SU-DHL-6 (cell line): ENCODE data around the gene NDUFB6.

ENCODE experiments used
- H2AFZ ChIP-seq: fragments of 200-600 bp; sonication (generic); 2 replicates; pipeline ENCODE4 v1.6.1; 2014; ENCODE audit warnings: low read depth, mild to moderate bottlenecking, moderate library complexity, mixed read lengths, antibody characterized with exemption, low read length; ENCODE audit not compliant: severe bottlenecking
- H3F3A ChIP-seq: fragments of 200-600 bp; shearing (Covaris generic); 2 replicates; pipeline ENCODE4 v1.6.0; 2016; ENCODE audit warnings: antibody characterized with exemption, mild to moderate bottlenecking; ENCODE audit not compliant: insufficient read depth
- H3K27ac ChIP-seq: fragments of 200-600 bp; sonication (generic); 2 replicates; pipeline ENCODE4 v1.5.1; 2016; ENCODE audit warnings: low read depth, mild to moderate bottlenecking, low read length, moderate library complexity, mixed read lengths
- H3K27me3 ChIP-seq: fragments of 200-600 bp; sonication (generic), shearing (Covaris generic); 2 replicates; pipeline ENCODE4 v1.6.0; 2014; ENCODE audit warnings: mild to moderate bottlenecking, low read length
- H3K36me3 ChIP-seq: fragments of 200-600 bp; sonication (generic); 2 replicates; pipeline ENCODE4 v1.6.1; 2014; ENCODE audit warnings: mild to moderate bottlenecking, low read length, mixed read lengths
- H3K4me2 ChIP-seq: fragments of 300-600, 200-600 bp; shearing (Covaris generic), sonication (generic); 2 replicates; pipeline ENCODE4 v1.6.0; 2014; ENCODE audit warnings: low read length, low read depth, mild to moderate bottlenecking; ENCODE audit not compliant: poor library complexity, severe bottlenecking
- H3K4me3 ChIP-seq: fragments of 200-600 bp; sonication (generic); 2 replicates; pipeline ENCODE4 v1.5.1; 2014; ENCODE audit warnings: antibody characterized with exemption, low read length, mild to moderate bottlenecking, mixed read lengths; ENCODE audit not compliant: insufficient read depth, poor library complexity, severe bottlenecking
- H3K79me2 ChIP-seq: fragments of 200-600 bp; sonication (generic); 2 replicates; pipeline ENCODE4 v1.6.1; 2014; ENCODE audit warnings: mild to moderate bottlenecking, low read length, moderate library complexity; ENCODE audit not compliant: insufficient read depth
- H3K9ac ChIP-seq: fragments of 200-600 bp; sonication (generic); 2 replicates; pipeline ENCODE4 v1.7.0; 2014; ENCODE audit warnings: mild to moderate bottlenecking, low read length
- H3K9me2 ChIP-seq: fragments of 200-600 bp; sonication (generic); replicated peaks from 2 replicates; pipeline ENCODE4 v1.6.1; 2014; ENCODE audit warnings: low read length; ENCODE audit not compliant: insufficient read depth
- H3K9me3 ChIP-seq: fragments of 200-600 bp; sonication (generic); 2 replicates; pipeline ENCODE4 v1.6.1; 2014; ENCODE audit warnings: low read length, mixed read lengths; ENCODE audit not compliant: insufficient read depth
- H4K20me1 ChIP-seq: fragments of 200-600 bp; sonication (generic); 2 replicates; pipeline ENCODE4 v1.6.1; 2014; ENCODE audit warnings: low read depth, mild to moderate bottlenecking, antibody characterized with exemption, low read length, moderate library complexity, mixed read lengths
- EZH2phosphoT487 ChIP-seq: fragments of 200-600 bp; sonication (generic), shearing (Covaris generic); conservative IDR thresholded peaks from 2 replicates; pipeline ENCODE4 v1.6.1; 2018; ENCODE audit warnings: mild to moderate bottlenecking, antibody characterized with exemption, low read length, moderate library complexity, mixed read lengths
- TF ChIP-seq, protein P1 (sequence below): fragments of 200-600 bp; sonication (generic); IDR thresholded peaks from one replicate; pipeline ENCODE4 v1.5.1; 2017; ENCODE audit warnings: antibody characterized with exemption, mild to moderate bottlenecking, low read length, moderate library complexity; ENCODE audit not compliant: insufficient read depth, poor library complexity, severe bottlenecking

Gene NDUFB6

DNA sequence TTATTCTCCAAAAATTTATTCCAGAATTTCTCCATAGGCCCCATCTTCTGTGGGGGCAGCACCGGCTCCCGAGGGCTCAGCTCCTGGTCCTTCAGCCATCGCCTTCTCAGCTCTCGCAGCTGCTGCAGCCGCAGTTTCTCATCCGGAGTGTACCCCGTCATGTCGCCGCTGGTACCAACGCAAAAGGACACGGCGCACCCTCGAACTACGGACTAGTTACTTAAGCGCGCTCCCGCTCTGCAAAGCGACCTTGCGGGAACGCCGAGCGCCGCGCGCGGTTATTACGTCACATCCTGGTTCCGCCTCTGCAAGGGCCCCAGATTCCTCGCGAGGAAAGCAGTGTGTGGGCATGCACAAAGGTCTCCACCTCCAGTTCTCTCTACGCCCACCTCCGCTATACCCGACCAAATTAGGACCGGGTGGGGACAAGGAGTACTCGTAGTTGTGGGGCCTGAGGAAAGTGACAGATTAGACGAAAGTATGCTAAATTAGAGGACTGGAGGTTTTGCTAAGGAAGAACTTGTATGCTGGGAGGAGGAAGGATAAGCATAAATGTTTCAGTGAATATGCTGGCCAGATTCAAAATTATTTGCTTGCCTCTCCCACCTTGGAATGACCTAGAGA is at the start of gene NDUFB6:
NDUFB6 (minus strand) TSS at position 260 of the 624 bp plus-strand sequence; CDS start at position 161, 99 bp downstream.
- no peaks in the 10 kb centered on the region for H3K36me3 ChIP-seq
- peaks cover 3% of the 10 kb centered on the region; the same call in 1 of the 2 replicates for H4K20me1 ChIP-seq
- no peak for TF ChIP-seq EZH2phosphoT487
- TF ChIP-seq, protein P1, sequence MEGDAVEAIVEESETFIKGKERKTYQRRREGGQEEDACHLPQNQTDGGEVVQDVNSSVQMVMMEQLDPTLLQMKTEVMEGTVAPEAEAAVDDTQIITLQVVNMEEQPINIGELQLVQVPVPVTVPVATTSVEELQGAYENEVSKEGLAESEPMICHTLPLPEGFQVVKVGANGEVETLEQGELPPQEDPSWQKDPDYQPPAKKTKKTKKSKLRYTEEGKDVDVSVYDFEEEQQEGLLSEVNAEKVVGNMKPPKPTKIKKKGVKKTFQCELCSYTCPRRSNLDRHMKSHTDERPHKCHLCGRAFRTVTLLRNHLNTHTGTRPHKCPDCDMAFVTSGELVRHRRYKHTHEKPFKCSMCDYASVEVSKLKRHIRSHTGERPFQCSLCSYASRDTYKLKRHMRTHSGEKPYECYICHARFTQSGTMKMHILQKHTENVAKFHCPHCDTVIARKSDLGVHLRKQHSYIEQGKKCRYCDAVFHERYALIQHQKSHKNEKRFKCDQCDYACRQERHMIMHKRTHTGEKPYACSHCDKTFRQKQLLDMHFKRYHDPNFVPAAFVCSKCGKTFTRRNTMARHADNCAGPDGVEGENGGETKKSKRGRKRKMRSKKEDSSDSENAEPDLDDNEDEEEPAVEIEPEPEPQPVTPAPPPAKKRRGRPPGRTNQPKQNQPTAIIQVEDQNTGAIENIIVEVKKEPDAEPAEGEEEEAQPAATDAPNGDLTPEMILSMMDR, result no peak
- H2AFZ ChIP-seq, result peak within 1 kb of the TSS; percentile 72
- peak within 1 kb of the TSS; percentile 85 for H3K4me2 ChIP-seq
- no peaks in the 10 kb centered on the region for H3K9me3 ChIP-seq
- H3K9ac ChIP-seq, result peak within 1 kb of the TSS; percentile 71
- no peaks in the 10 kb centered on the region for H3K27me3 ChIP-seq
- no peaks in the 10 kb centered on the region for H3K9me2 ChIP-seq
- H3F3A ChIP-seq, result peaks cover 13% of the 10 kb centered on the region; the same call in 1 of the 2 replicates
- H3K4me3 ChIP-seq, result peak within 1 kb of the TSS; percentile 83
- peaks cover 36% of the 10 kb centered on the region for H3K79me2 ChIP-seq
- peak within 1 kb of the TSS; percentile 45 for H3K27ac ChIP-seq

DNA sequence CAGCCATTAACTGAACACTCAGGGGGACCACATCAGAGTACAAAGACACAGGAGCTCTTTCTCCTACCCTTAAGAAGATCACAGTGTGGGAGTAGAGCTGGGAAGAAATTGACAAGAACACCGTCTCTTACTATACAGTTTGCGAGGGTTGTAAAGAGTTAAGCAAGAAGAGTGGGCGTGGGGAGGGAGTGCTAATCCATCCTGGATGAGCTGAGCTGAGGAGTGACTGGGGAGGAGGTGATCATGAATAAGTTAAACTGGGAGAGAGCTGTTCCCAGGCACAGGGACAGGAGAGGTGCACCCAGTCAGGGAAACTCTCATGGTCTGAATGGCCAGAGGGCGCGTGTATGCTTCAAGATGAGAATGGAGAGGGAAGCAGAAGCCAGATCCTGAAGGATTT is 45.3 kb upstream of the NDUFB6 start:
- no peak overlapping the region for H3K9ac ChIP-seq
- no peaks in the 10 kb centered on the region for H3K9me3 ChIP-seq
- no peak overlapping the region for H3K27ac ChIP-seq
- H3F3A ChIP-seq, result no peaks in the 10 kb centered on the region
- H3K27me3 ChIP-seq, result no peaks in the 10 kb centered on the region
- no peak overlapping the region for H3K4me3 ChIP-seq
- H4K20me1 ChIP-seq, result no peaks in the 10 kb centered on the region
- H3K4me2 ChIP-seq, result no peak overlapping the region
- no peaks in the 10 kb centered on the region for H3K9me2 ChIP-seq
- H2AFZ ChIP-seq, result no peak overlapping the region
- H3K36me3 ChIP-seq, result no peaks in the 10 kb centered on the region
- H3K79me2 ChIP-seq, result no peaks in the 10 kb centered on the region
- TF ChIP-seq, protein P1, result no peak
- TF ChIP-seq EZH2phosphoT487, result no peak

DNA sequence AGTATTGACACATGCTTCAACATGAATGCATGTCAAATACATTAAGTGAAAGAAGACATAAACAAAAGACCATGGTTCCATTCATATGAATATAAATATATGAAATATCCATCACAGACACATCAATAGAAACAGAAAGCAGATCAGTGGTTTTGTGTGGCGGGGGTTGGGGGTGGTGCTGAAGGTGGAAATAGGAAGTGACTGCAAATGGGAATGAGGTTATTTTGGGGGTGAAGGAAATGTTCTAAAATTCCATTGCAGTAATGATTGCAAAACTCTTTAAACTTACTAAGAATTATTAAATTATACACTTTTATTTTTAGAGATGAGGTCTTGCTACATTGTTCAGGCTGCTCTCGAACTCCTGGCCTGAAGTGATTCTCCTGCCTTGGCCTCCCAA is 33.9 kb upstream of the NDUFB6 start:
- TF ChIP-seq, protein P1, result no peak
- no peak for TF ChIP-seq EZH2phosphoT487
- H3K27ac ChIP-seq, result no peak overlapping the region
- no peaks in the 10 kb centered on the region for H4K20me1 ChIP-seq
- no peaks in the 10 kb centered on the region for H3K9me2 ChIP-seq
- H3K36me3 ChIP-seq, result no peaks in the 10 kb centered on the region
- H3F3A ChIP-seq, result no peaks in the 10 kb centered on the region
- H2AFZ ChIP-seq, result no peak overlapping the region
- no peaks in the 10 kb centered on the region for H3K79me2 ChIP-seq
- H3K4me3 ChIP-seq, result no peak overlapping the region
- H3K27me3 ChIP-seq, result no peaks in the 10 kb centered on the region
- H3K9me3 ChIP-seq, result no peaks in the 10 kb centered on the region
- no peak overlapping the region for H3K9ac ChIP-seq
- H3K4me2 ChIP-seq, result no peak overlapping the region
